HG02885 (cell line): Measurements from ENCODE around the gene PPP1R13B.

Source experiments
- ATAC-seq: cut with Tn5 transposase; IDR thresholded peaks from one replicate; pipeline ENCODE4 v1.9.1; 2021; ENCODE audit warnings: mild to moderate bottlenecking; ENCODE audit not compliant: unreplicated experiment, poor library complexity

Gene PPP1R13B

GRCh38 chr14:103749860-103750259 lies 97.5 kb downstream of the PPP1R13B start:
- no peak for ATAC-seq

DNA sequence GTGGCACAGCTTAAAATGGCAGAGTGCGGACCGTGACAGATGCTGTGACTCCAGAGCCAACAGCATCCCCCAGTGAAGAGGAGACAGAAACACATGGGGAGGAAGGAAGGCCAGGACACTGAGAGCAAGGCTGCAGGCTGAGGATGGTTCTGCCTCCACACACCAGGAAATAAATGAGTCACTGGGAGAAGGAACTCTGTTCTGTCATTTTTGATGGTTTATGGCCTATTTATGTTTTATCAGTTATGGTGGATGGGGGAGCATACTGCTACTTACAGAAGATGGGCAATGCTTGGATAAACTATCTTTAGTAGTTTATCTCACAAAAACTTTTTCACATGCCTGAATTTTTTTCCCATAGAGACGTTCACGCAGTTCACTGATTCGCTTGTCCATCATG lies 97.9 kb downstream of the PPP1R13B start:
- ATAC-seq = no peak

DNA sequence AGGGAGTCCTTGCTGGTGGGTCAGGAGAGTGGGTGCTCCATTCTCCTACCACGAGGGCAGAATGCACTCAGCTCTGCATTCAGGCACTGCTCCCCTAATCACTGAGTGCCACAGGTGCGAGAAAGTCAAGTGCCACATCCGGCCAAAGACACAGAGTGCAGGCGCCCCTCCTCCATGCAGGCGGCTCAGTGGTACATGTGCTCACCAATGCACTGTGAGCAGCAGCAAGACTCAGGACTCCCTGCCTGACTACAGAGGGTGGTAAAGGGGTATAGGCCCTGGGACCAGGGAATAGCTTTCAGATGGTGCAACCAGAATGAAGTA lies 98.9 kb downstream of the PPP1R13B start:
- no peak for ATAC-seq

GRCh38 chr14:103746701-103747100 lies 100.7 kb downstream of the PPP1R13B start:
- ATAC-seq = no peak

- ATAC-seq = no peak
Observed at GRCh38 chr14:103745424-103745823, 102.0 kb downstream of the PPP1R13B start.

- ATAC-seq = no peak
Observed at GRCh38 chr14:103744621-103745395, 102.6 kb downstream of the PPP1R13B start.

- ATAC-seq = no peak
Observed at GRCh38 chr14:103743691-103744090, 103.7 kb downstream of the PPP1R13B start.

GRCh38 chr14:103742499-103743255 lies 104.7 kb downstream of the PPP1R13B start:
- ATAC-seq = no peak

DNA sequence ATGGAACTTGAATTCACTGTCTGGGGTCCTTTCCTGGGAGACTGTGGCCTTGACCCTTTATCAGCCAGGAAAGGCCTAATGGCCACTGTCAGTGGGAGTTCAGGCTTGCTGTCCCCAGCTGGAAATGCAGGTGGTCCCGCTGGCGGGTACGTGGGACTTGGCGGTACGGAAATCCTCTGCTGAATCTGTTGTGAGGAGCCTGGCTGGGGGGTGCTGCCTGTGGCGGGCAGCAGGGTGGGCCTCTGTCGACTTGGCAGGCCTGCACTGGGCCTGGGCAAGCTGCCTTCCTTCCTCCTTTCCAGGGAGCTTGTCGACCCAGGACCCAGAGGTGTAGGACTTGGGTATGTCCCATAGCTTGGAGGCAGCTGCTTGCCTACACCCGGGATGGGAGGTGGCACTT lies 105.5 kb downstream of the PPP1R13B start:
- ATAC-seq = no peak

GRCh38 chr14:103740991-103741689 lies 106.2 kb downstream of the PPP1R13B start:
- ATAC-seq = no peak

DNA sequence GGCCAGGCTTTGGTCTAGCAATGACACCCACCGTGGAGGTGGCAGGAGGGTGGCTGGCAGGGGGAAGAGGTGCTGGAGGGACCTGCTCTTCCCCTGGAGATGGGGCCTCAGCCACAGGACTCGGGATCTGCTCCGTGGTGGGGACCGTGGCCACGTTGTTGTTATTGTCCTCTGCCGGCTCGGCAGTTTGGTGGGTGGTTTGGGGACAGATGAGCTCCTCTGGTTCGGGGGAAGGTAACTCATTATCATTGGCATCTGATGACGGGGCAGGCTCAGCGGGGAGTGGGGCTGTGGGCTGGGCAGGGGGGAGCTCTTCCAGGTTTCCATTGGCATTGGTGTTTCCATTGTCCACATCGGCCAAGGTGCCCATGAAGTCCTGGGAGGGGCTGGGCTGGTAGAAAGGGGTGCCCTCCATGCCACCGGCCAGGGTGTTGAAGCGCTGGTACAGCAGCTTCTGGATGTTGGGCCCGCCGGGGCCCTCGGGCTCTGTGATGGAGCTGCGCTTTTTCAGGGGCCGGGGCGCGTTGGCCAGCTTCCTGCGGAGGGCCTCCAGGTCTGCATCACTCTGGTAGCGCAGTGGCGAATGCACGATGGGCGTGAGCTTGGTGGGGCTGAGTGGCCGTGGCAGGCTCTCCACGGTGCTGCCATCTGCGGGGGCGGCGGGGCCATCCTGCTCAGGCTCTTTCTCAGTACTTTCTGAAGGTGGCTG lies 107.4 kb downstream of the PPP1R13B start:
- no peak for ATAC-seq

GRCh38 chr14:103739466-103739792 lies 107.9 kb downstream of the PPP1R13B start:
- no peak for ATAC-seq

DNA sequence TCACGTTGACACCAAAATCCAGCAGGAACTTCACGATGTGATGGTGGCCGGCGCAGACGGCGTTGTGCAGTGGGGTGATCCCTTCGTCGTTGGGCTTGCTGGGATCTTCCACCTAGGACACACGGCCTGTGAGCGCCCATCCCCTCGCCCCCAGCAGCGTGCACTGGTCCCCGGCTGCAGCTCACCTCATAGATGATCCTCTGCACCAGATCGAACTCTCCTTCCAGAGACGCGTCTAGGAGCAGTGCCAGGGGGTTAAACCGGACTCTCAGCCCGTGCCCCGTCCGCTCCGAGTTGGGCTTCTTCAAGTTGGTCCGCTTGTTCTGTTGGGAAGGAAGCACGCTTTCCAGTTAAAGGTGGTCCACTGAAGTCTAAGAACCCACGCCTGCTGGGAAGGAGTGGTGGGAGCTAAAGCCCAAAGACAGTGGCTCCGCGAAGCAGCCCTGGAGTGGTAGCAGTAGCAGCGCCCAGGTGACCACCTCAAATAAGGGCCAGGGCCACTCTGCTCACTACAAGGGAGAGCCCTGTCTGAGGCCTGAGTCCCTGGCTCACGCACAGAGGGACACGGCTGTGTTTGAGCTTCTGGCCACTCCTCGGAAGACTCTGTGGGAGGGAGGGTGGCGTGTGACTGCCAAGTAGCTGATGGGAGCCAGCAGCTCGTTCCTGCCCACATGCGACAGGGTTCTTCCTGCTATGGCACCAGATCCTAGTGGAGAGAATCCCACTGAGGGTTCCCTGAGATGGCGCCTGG lies 108.5 kb downstream of the PPP1R13B start:
- no peak for ATAC-seq

DNA sequence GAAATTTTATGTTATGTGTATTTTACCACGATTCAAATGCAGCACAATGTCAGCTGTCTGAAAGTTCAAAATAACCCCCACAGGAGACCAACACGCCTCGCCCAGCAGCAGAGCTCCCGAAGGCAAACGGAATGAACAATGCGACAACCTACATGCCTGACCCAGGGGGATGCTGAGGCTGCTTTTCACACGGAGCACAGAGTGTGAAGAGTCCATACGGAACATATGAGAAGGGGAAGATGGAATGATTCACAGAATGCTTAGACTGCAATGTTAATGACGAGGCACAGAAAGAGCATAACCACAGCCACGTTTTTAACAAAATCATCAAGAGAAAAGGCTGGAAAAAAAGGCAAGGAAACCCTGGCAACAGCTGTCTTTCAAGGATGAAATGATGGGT lies 109.2 kb downstream of the PPP1R13B start:
- no peak for ATAC-seq

GRCh38 chr14:103737432-103738045 lies 109.8 kb downstream of the PPP1R13B start:
- ATAC-seq = no peak

DNA sequence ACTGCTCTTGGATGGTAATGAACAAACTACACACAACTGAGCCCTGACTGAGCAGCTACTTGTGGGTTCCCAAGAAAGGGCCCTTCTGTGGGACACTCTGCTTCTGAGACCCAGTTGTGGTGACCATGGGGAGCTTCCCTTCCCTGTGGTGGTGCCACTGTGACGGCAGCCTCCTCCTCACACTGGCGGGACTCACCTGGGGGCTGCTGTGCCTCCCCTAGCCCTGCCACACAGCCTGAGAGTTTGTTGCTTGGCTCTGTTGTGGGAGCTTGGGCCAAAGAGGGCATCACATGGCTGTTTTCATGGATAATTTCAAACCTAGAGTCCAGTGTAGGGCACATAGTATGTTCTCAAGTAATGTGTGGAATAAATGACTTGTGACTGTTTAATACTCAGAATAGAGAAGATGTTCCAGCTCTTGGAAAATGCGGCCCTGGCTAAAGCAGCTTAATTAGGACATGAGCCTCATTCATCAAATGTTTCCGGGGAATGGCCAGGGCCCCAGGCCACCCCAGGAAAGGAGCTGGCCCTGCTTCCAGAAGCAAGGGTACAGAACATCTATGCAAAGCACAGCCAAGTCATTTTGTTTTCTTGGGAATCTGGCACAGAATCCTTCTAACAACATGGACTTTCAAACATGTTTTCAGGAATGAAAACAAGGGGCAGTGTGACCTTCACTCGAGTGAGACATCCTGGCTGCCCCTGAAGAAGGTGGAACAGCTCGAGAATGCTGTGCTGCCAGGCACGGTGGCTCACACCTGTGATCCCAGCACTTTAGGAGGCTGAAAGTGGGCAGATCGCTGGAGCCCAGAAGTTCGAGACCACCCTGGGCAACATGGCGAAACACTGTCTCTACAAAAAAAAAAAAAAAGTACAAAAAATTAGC lies 110.6 kb downstream of the PPP1R13B start:
- ATAC-seq = no peak

- no peak for ATAC-seq
Observed at GRCh38 chr14:103735815-103736545, 111.4 kb downstream of the PPP1R13B start.

- no peak for ATAC-seq
Observed at GRCh38 chr14:103735439-103735814, 111.9 kb downstream of the PPP1R13B start.
